ENCODE results near the gene DPF1. TPM values are rescaled to one million over a fixed set of nuclear protein-coding genes. Genes with fewer than 3 reads are reported as not detected.

DPF1 gene
- total RNA-seq, 2 donors from 2014 or later: 3.3 to 4.5 TPM

DNA sequence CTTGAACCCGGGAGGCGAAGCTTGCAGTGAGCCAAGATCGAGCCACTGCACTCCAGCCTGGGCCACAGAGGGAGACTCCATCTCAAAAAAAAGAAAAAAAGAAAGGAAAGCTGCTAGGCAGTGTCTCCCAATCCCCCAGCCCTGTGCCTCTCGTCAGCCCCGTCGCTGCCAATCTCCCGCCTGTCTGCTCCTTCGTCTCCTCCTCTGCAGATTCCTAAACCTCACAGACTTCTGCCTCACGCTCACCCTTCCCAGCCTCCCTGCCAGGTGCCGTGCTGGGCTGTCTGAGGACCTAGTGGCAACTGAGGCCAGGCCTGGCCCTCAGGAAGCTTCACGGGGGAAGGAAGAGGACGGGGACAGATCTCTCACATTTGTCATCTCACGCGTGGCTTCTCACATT is 21.5 kb downstream of the DPF1 start:
- Histone ChIP-seq H3K27me3 (ENCODE audit: control insufficient read depth, insufficient read depth, low read length, poor library complexity, severe bottlenecking) (no peaks in the 10 kb centered on the region), H3K9me3 (ENCODE audit: control insufficient read depth, low read length) (no peaks in the 10 kb centered on the region), H3K9ac (ENCODE audit: extremely low read depth, low read length, poor library complexity, severe bottlenecking) (no peak overlapping the region), H3K4me3 (ENCODE audit: low read length) (no peak overlapping the region), H3K27ac (ENCODE audit: low read depth, low read length) (no peak overlapping the region), H3K36me3 (ENCODE audit: control insufficient read depth, insufficient read depth, low read length) (no peaks in the 10 kb centered on the region), H3K4me1 (ENCODE audit: control insufficient read depth, insufficient read depth, low read length) (peaks cover 4% of the 10 kb centered on the region)
- Mint-ChIP-seq H3K4me3 (no peak overlapping the region), H3K36me3 (ENCODE audit: low read depth) (peaks cover 17% of the 10 kb centered on the region), H3K27ac (no peak overlapping the region), H3K27me3 (ENCODE audit: insufficient read depth) (no peaks in the 10 kb centered on the region), H3K4me1 (no peaks in the 10 kb centered on the region), H3K9me3 (no peaks in the 10 kb centered on the region)
- WGBS, 2 experiments (ENCODE audit: insufficient coverage in 1 of 2, insufficient read length in 1 of 2): 93 to 94% methylated on average over 6 to 14 of the region's 14 CpGs
- TF ChIP-seq, protein P1, sequence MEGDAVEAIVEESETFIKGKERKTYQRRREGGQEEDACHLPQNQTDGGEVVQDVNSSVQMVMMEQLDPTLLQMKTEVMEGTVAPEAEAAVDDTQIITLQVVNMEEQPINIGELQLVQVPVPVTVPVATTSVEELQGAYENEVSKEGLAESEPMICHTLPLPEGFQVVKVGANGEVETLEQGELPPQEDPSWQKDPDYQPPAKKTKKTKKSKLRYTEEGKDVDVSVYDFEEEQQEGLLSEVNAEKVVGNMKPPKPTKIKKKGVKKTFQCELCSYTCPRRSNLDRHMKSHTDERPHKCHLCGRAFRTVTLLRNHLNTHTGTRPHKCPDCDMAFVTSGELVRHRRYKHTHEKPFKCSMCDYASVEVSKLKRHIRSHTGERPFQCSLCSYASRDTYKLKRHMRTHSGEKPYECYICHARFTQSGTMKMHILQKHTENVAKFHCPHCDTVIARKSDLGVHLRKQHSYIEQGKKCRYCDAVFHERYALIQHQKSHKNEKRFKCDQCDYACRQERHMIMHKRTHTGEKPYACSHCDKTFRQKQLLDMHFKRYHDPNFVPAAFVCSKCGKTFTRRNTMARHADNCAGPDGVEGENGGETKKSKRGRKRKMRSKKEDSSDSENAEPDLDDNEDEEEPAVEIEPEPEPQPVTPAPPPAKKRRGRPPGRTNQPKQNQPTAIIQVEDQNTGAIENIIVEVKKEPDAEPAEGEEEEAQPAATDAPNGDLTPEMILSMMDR (conservative IDR thresholded peaks at IDR 0.05): no peak
- no peak for DNase-seq

DNA sequence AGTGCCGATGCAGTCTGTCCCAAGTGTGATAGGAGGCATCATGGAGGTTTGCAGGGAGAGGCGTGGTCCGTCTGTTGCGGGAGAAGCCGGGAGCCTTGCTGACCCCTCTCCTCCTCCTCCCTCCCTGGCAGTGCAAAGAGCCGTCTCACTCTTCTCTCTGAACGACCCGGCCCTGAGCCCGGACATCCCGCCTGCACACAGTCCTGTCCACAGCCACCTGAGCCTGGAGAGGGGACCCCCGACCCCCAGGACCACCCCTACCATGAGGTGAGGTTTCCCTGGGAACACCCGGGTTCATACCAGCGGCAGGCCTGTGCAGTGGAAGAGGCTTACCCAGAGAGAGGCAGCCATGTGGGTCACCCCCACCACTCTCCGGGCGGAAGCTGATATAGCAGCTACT is 22.3 kb downstream of the DPF1 start:
- Mint-ChIP-seq H3K27ac (no peak overlapping the region), H3K4me1 (no peaks in the 10 kb centered on the region), H3K9me3 (no peaks in the 10 kb centered on the region), H3K36me3 (ENCODE audit: low read depth) (peaks cover 17% of the 10 kb centered on the region), H3K4me3 (no peak overlapping the region), H3K27me3 (ENCODE audit: insufficient read depth) (no peaks in the 10 kb centered on the region)
- Histone ChIP-seq H3K27ac (ENCODE audit: low read depth, low read length) (no peak overlapping the region), H3K36me3 (ENCODE audit: control insufficient read depth, insufficient read depth, low read length) (no peaks in the 10 kb centered on the region), H3K9ac (ENCODE audit: extremely low read depth, low read length, poor library complexity, severe bottlenecking) (no peak overlapping the region), H3K4me3 (ENCODE audit: low read length) (no peak overlapping the region), H3K27me3 (ENCODE audit: control insufficient read depth, insufficient read depth, low read length, poor library complexity, severe bottlenecking) (no peaks in the 10 kb centered on the region), H3K4me1 (ENCODE audit: control insufficient read depth, insufficient read depth, low read length) (peaks cover 4% of the 10 kb centered on the region), H3K9me3 (ENCODE audit: control insufficient read depth, low read length) (no peaks in the 10 kb centered on the region)
- TF ChIP-seq, protein P1 (conservative IDR thresholded peaks at IDR 0.05): no peak
- 90 to 93% methylated on average over 8 to 15 of the region's 15 CpGs for WGBS, 2 experiments (ENCODE audit: insufficient coverage in 1 of 2, insufficient read length in 1 of 2)
- no peak for DNase-seq

DNA sequence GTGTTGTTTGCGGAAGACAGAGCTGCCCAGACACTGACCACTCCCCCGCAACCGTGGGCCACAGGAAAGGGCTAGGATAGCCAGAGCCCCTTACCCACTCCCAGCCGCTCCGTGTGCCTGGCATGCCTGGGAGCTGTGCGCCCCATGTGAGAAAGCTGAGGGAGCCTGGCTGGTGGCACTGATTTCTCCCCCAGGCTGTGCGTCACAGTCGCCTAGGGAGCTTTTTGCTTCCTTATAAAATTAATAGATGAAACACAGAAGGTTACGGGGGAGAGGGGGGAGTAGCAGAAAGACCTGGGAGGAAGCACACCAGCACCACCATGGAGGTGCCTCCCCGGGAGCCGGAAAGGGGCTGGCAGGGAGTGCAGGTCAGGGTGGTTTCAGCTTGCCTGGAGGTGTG is 24.7 kb downstream of the DPF1 start:
- H3K9ac ChIP-seq (ENCODE audit: extremely low read depth, low read length, poor library complexity, severe bottlenecking): no peak overlapping the region
- Mint-ChIP-seq H3K36me3 (ENCODE audit: low read depth) (peaks cover 25% of the 10 kb centered on the region), H3K4me3 (no peak overlapping the region), H3K4me1 (no peaks in the 10 kb centered on the region), H3K27me3 (ENCODE audit: insufficient read depth) (no peaks in the 10 kb centered on the region), H3K27ac (no peak overlapping the region), H3K9me3 (no peaks in the 10 kb centered on the region)
- H3K4me3 ChIP-seq (ENCODE audit: low read length): no peak overlapping the region
- H3K27ac ChIP-seq (ENCODE audit: low read depth, low read length): no peak overlapping the region
- DNase-seq: no peak
- no peaks in the 10 kb centered on the region for H3K9me3 ChIP-seq (ENCODE audit: control insufficient read depth, low read length)
- peaks cover 4% of the 10 kb centered on the region for H3K4me1 ChIP-seq (ENCODE audit: control insufficient read depth, insufficient read depth, low read length)
- H3K27me3 ChIP-seq (ENCODE audit: control insufficient read depth, insufficient read depth, low read length, poor library complexity, severe bottlenecking): no peaks in the 10 kb centered on the region
- WGBS, 2 experiments (ENCODE audit: insufficient coverage in 1 of 2, insufficient read length in 1 of 2): 93 to 95% methylated on average over 8 to 11 of the region's 11 CpGs
- TF ChIP-seq, protein P1 (conservative IDR thresholded peaks at IDR 0.05): no peak
- H3K36me3 ChIP-seq (ENCODE audit: control insufficient read depth, insufficient read depth, low read length): no peaks in the 10 kb centered on the region

Data from endodermal cell (in vitro differentiated cells).